HepG2 (cell line): Measurements from ENCODE around the gene MSANTD4. TPM values are rescaled to one million over a fixed set of nuclear protein-coding genes. Genes with fewer than 3 reads are reported as not detected.

Source experiments
- ATAC-seq: fragments of 200-7000 bp; cut with Tn5 transposase; 3 replicates; pipeline ENCODE4 v1.9.1; 2020; ENCODE audit warnings: mild to moderate bottlenecking, moderate library complexity
- BruUV-seq: library from RNA; stranded (reverse); fragments of 400-500 nt; replicated peaks from 2 replicates; lab custom pipeline; 2021; lab: Mats Ljungman, UMichigan
- CTCF ChIA-PET: fragments of 300-600 bp; formaldehyde crosslinking; extraction: SDS; loops from one replicate; lab custom pipeline; 2021; ENCODE audit warnings: low total read pairs, inconsistent platforms, low intra/inter-chr PET ratio; lab: Yijun Ruan, JAX
- POLR2A ChIA-PET: fragments of 350-600 bp; sonication (Branson Sonifier 250); formaldehyde crosslinking; loops from one replicate; lab custom pipeline; 2020; ENCODE audit warnings: antibody characterized with exemption, inconsistent platforms; lab: Yijun Ruan, JAX
- DNase-seq: peaks from one replicate; pipeline ENCODE4 v3.0.0-alpha.2; 2015; ENCODE audit warnings: low spot score
- FAIRE-seq: peaks from 3 replicates; lab custom pipeline; 2011; peaks lifted over from hg19 to GRCh38; lab: Jason Lieb, UNC
- H2AFZ ChIP-seq: one replicate; pipeline ENCODE4 v1.6.1; 2011; ENCODE audit warnings: low read length, inconsistent platforms
- H3K27ac ChIP-seq: fragments of 300-600 bp; 3 replicates; pipeline ENCODE4 v1.8.0; 2011; ENCODE audit warnings: mixed run types, mild to moderate bottlenecking, mixed read lengths, low read length, inconsistent platforms; ENCODE audit not compliant: insufficient read depth; ENCODE audit errors: extremely low read length
- H3K27me3 ChIP-seq, 2 experiments: fragments of 200-600 bp in 1 of 2; 2 replicates in 1 of 2; 3 replicates in 1 of 2; pipeline versions ENCODE4 v1.6.0 to v1.8.0; 2011; ENCODE audit warnings: low read length in 2 of 2, mild to moderate bottlenecking in 2 of 2, moderate library complexity in 2 of 2, inconsistent platforms in 1 of 2; ENCODE audit not compliant: insufficient read depth in 2 of 2, control insufficient read depth in 1 of 2
- H3K36me3 ChIP-seq, 2 experiments: fragments of 200-600 bp in 1 of 2; replicated peaks in 1 of 2; 2 replicates in 1 of 2; 3 replicates in 1 of 2; pipeline versions ENCODE4 v1.5.1 to v1.8.0; 2011; ENCODE audit warnings: low read length in 2 of 2, inconsistent platforms in 1 of 2; ENCODE audit not compliant: insufficient read depth in 2 of 2, control insufficient read depth in 1 of 2
- H3K4me1 ChIP-seq: 2 replicates; pipeline ENCODE4 v1.5.1; 2012; ENCODE audit warnings: low read length, inconsistent platforms; ENCODE audit not compliant: insufficient read depth
- H3K4me2 ChIP-seq: 2 replicates; pipeline ENCODE4 v1.6.0; 2011; ENCODE audit warnings: low read depth, low read length, inconsistent platforms
- H3K4me3 ChIP-seq, 3 experiments: fragments of 200-600 bp in 1 of 3; sonication (generic), shearing (Covaris generic) in 1 of 3; replicated peaks in 1 of 3; 2 replicates each; pipeline ENCODE4 v1.5.1; 2011 to 2016; ENCODE audit warnings: low read length in 3 of 3, inconsistent platforms in 2 of 3, low read depth in 2 of 3, mild to moderate bottlenecking in 2 of 3, control low read depth in 1 of 3, mixed read lengths in 1 of 3; ENCODE audit not compliant: insufficient read depth in 1 of 3
- H3K79me2 ChIP-seq: one replicate; pipeline ENCODE4 v1.6.1; 2011; ENCODE audit warnings: low read length, inconsistent platforms; ENCODE audit not compliant: insufficient read depth
- H3K9ac ChIP-seq: 2 replicates; pipeline ENCODE4 v1.6.0; 2011; ENCODE audit warnings: mild to moderate bottlenecking, low read depth, low read length, inconsistent platforms; ENCODE audit not compliant: insufficient read depth
- H3K9me3 ChIP-seq: 2 replicates; pipeline ENCODE4 v1.5.1; 2012; ENCODE audit warnings: mild to moderate bottlenecking, low read length
- H4K20me1 ChIP-seq: 2 replicates; pipeline ENCODE4 v1.6.0; 2011; ENCODE audit warnings: inconsistent platforms, mild to moderate bottlenecking, low read length, moderate library complexity; ENCODE audit not compliant: insufficient read depth
- FOSL2 ChIP-seq: sonication (generic); formaldehyde crosslinking; IDR thresholded peaks from 2 replicates; pipeline ENCODE4 v1.4.0; 2020; ENCODE audit warnings: missing genetic modification reagents
- GABPA ChIP-seq, 2 experiments: IDR thresholded peaks; 2 replicates each; pipeline ENCODE4 v1.6.1; 2011 to 2016; ENCODE audit warnings: low read depth in 2 of 2, low read length in 1 of 2, missing biosample characterization in 1 of 2, missing genetic modification characterization in 1 of 2
- HMG20B ChIP-seq: conservative IDR thresholded peaks from 2 replicates; pipeline ENCODE4 v1.6.1; 2016; ENCODE audit warnings: missing genetic modification reagents, missing compliant biosample characterization
- HOMEZ ChIP-seq: IDR thresholded peaks from 2 replicates; pipeline ENCODE4 v1.6.1; 2016; ENCODE audit warnings: low read depth
- MTA3 ChIP-seq: sonication (generic); formaldehyde crosslinking; IDR thresholded peaks from 2 replicates; pipeline ENCODE4 v1.4.0; 2020; ENCODE audit warnings: missing genetic modification reagents
- POLR2AphosphoS2 ChIP-seq: IDR thresholded peaks from 2 replicates; pipeline ENCODE4 v1.6.1; 2011; ENCODE audit warnings: low read depth, low read length, improper control_type of control experiment
- STAG1 ChIP-seq: sonication (generic); formaldehyde crosslinking; IDR thresholded peaks from 2 replicates; pipeline ENCODE4 v1.4.0; 2020; ENCODE audit warnings: missing genetic modification reagents
- ZBTB21 ChIP-seq: sonication (generic); formaldehyde crosslinking; IDR thresholded peaks from 2 replicates; pipeline ENCODE4 v1.4.0; 2020; ENCODE audit warnings: missing genetic modification reagents
- ZBTB49 ChIP-seq: sonication (generic); formaldehyde crosslinking; IDR thresholded peaks from 2 replicates; pipeline ENCODE4 v1.4.0; 2020; ENCODE audit warnings: missing genetic modification reagents, borderline replicate concordance
- ZMAT3 ChIP-seq: sonication (generic); formaldehyde crosslinking; conservative IDR thresholded peaks from 2 replicates; pipeline ENCODE4 v1.7.0; 2021; ENCODE audit warnings: missing genetic modification reagents
- ZNF460 ChIP-seq: sonication (generic); formaldehyde crosslinking; IDR thresholded peaks from 2 replicates; pipeline ENCODE4 v1.5.1; 2020; ENCODE audit warnings: missing genetic modification reagents, mild to moderate bottlenecking, borderline replicate concordance
- WGBS: methylation state at CpG from one replicate; pipeline ENCODE4 v1.1.6; 2017; ENCODE audit warnings: low lambda C conversion rate; 5-methylcytosine and 5-hydroxymethylcytosine counted together
- in situ Hi-C: cut with HindIII; loops from 2 replicates; pipeline ENCODE4 v1.10.0; 2017; ENCODE audit warnings: low pct_unique_long_range_greater_than_20kb; ENCODE audit not compliant: extremely low pct_ligation_motif_present
- intact Hi-C: fragments of 100-400 bp; cut with micrococcal nuclease; formaldehyde crosslinking; loops from one replicate; pipeline ENCODE4 v1.10.0; 2022; ENCODE audit not compliant: unreplicated experiment
- polyA plus RNA-seq, 8 experiments: library from polyadenylated mRNA; depleted of rRNA in 3 of 8; stranded (reverse) in 7 of 8; unstranded in 1 of 8; fragments of >200 nt; fragmentation: Illumina TruSeq in 4 of 8; extraction: Trizol in 4 of 8; gene quantifications; 2 replicates each; pipeline versions ENCODE4 v1.2.1 to v1.2.3, GENCODE V29; 2011 to 2016; ENCODE audit warnings: low read depth in 4 of 8, missing spikeins in 1 of 8, mixed read lengths in 1 of 8; ENCODE audit not compliant: insufficient read depth in 1 of 8
- total RNA-seq, 5 experiments: library from RNA; depleted of rRNA; stranded (reverse); fragments of >200 nt; fragmentation: Illumina TruSeq; extraction: Trizol; gene quantifications; 2 replicates each; pipeline ENCODE4 v1.2.3, GENCODE V29; 2016; ENCODE audit warnings: low read depth in 1 of 5

Gene MSANTD4
- total and polyA plus RNA-seq, 2 of the 13 experiments (the other 11 are each of a cell fraction or from before 2014, with no cell fraction given), result 4.4 to 15.7 TPM

GRCh38 chr11:105988197-105988596 lies 33.8 kb downstream of the MSANTD4 start:
- FAIRE-seq (no peak), DNase-seq (no peak), ATAC-seq (no peak)
- POLR2A ChIA-PET, result no interaction called here
- CTCF ChIA-PET, result no interaction called here
- TF ChIP-seq GABPA (IDR thresholded peaks at IDR 0.05; ENCODE audit: low read depth, low read length) (no peak), GABPA (CRISPR knock-in tag; IDR thresholded peaks at IDR 0.05; ENCODE audit: low read depth) (no peak), ZNF460 (no peak), FOSL2 (no peak), POLR2AphosphoS2 (no peak), ZBTB21 (CRISPR knock-in tag) (no peak), HOMEZ (CRISPR knock-in tag) (no peak), MTA3 (CRISPR knock-in tag) (no peak), ZMAT3 (CRISPR knock-in tag) (no peak), HMG20B (CRISPR knock-in tag) (no peak), STAG1 (CRISPR knock-in tag) (no peak), ZBTB49 (CRISPR knock-in tag) (no peak)
- no peaks in the 10 kb centered on the region for H3K27me3 ChIP-seq
- H2AFZ ChIP-seq, result no peak overlapping the region
- no peaks in the 10 kb centered on the region for H3K36me3 ChIP-seq
- H4K20me1 ChIP-seq, result no peaks in the 10 kb centered on the region
- H3K9me3 ChIP-seq, result no peaks in the 10 kb centered on the region
- 13% methylated on average over 3 of the region's 3 CpGs for WGBS
- in situ Hi-C loops, result no loop called here
- H3K4me3 ChIP-seq, result no peak overlapping the region
- H3K79me2 ChIP-seq, result no peaks in the 10 kb centered on the region
- H3K4me2 ChIP-seq, result no peak overlapping the region
- H3K9ac ChIP-seq, result no peak overlapping the region
- no peaks in the 10 kb centered on the region for H3K4me1 ChIP-seq
- no peak overlapping the region for H3K27ac ChIP-seq
- intact Hi-C loops, result no loop called here
- no TSS peak for BruUV-seq
